H9 (cell line): ENCODE results near the gene NFAM1. TPM values are rescaled to one million over a fixed set of nuclear protein-coding genes. Genes with fewer than 3 reads are reported as not detected.

Source experiments
- DNase-seq: peaks from one replicate; pipeline ENCODE4 v3.0.0-alpha.2; 2017
- H2AFZ ChIP-seq: one replicate; pipeline ENCODE4 v1.6.1; 2013; ENCODE audit warnings: mild to moderate bottlenecking, low read length, control low read depth, moderate library complexity
- H2AK5ac ChIP-seq: 2 replicates; pipeline ENCODE4 v1.6.1; 2013; ENCODE audit warnings: low read length, control low read depth, mixed read lengths; ENCODE audit not compliant: insufficient read length
- H2BK120ac ChIP-seq: one replicate; pipeline ENCODE4 v1.6.1; 2013; ENCODE audit warnings: low read depth, mild to moderate bottlenecking, low read length, control low read depth, inconsistent platforms; ENCODE audit not compliant: poor library complexity, severe bottlenecking
- H2BK12ac ChIP-seq: 2 replicates; pipeline ENCODE4 v1.6.1; 2013; ENCODE audit warnings: low read length, control low read depth, mixed read lengths, low read depth; ENCODE audit not compliant: insufficient read length
- H2BK15ac ChIP-seq: 2 replicates; pipeline ENCODE4 v1.6.1; 2013; ENCODE audit warnings: low read depth, low read length, control low read depth
- H2BK20ac ChIP-seq: one replicate; pipeline ENCODE4 v1.6.1; 2013; ENCODE audit warnings: low read depth, mild to moderate bottlenecking, low read length, control low read depth, inconsistent platforms; ENCODE audit not compliant: poor library complexity, severe bottlenecking
- H2BK5ac ChIP-seq: 2 replicates; pipeline ENCODE4 v1.6.1; 2013; ENCODE audit warnings: low read length, control low read depth, mixed read lengths; ENCODE audit not compliant: insufficient read length
- H3K14ac ChIP-seq: 2 replicates; pipeline ENCODE4 v1.6.1; 2013; ENCODE audit warnings: low read length, control low read depth; ENCODE audit not compliant: insufficient read depth
- H3K18ac ChIP-seq: 2 replicates; pipeline ENCODE4 v1.6.1; 2013; ENCODE audit warnings: low read depth, mild to moderate bottlenecking, mixed read lengths, low read length, control low read depth; ENCODE audit not compliant: insufficient read length
- H3K23ac ChIP-seq: 2 replicates; pipeline ENCODE4 v1.6.1; 2013; ENCODE audit warnings: low read length, control low read depth, mixed read lengths, low read depth; ENCODE audit not compliant: insufficient read length
- H3K23me2 ChIP-seq: 2 replicates; pipeline ENCODE4 v1.6.1; 2013; ENCODE audit warnings: low read depth, mild to moderate bottlenecking, mixed read lengths, low read length, control low read depth; ENCODE audit not compliant: insufficient read length, poor library complexity, severe bottlenecking
- H3K27ac ChIP-seq: 2 replicates; pipeline ENCODE4 v1.5.1; 2013; ENCODE audit warnings: low read length, control low read depth, mixed read lengths, low read depth; ENCODE audit not compliant: insufficient read length
- H3K27me3 ChIP-seq: 2 replicates; pipeline ENCODE4 v1.6.1; 2013; ENCODE audit warnings: low read length, control low read depth, inconsistent platforms; ENCODE audit not compliant: insufficient read depth
- H3K4ac ChIP-seq: 2 replicates; pipeline ENCODE4 v1.6.1; 2013; ENCODE audit warnings: low read depth, mild to moderate bottlenecking, control low read depth, inconsistent platforms, low read length, moderate library complexity
- H3K4me1 ChIP-seq: 2 replicates; pipeline ENCODE4 v1.6.1; 2013; ENCODE audit warnings: low read length, control low read depth, inconsistent platforms; ENCODE audit not compliant: insufficient read depth
- H3K4me2 ChIP-seq: 2 replicates; pipeline ENCODE4 v1.6.1; 2013; ENCODE audit warnings: low read length, control low read depth, mixed read lengths; ENCODE audit not compliant: insufficient read length, insufficient read depth
- H3K56ac ChIP-seq: 2 replicates; pipeline ENCODE4 v1.6.1; 2013; ENCODE audit warnings: low read depth, mild to moderate bottlenecking, mixed read lengths, low read length, control low read depth; ENCODE audit not compliant: insufficient read length
- H3K79me1 ChIP-seq: 2 replicates; pipeline ENCODE4 v1.6.1; 2013; ENCODE audit warnings: low read depth, mild to moderate bottlenecking, moderate library complexity, low read length, control low read depth, inconsistent platforms; ENCODE audit not compliant: insufficient read depth, poor library complexity, severe bottlenecking
- H3K79me2 ChIP-seq: 2 replicates; pipeline ENCODE4 v1.6.1; 2013; ENCODE audit warnings: low read length, control low read depth, inconsistent platforms; ENCODE audit not compliant: insufficient read depth
- H3K9ac ChIP-seq: 2 replicates; pipeline ENCODE4 v1.6.1; 2013; ENCODE audit warnings: low read length, control low read depth, mixed read lengths; ENCODE audit not compliant: insufficient read length; ENCODE audit errors: extremely low read depth
- H3K9me3 ChIP-seq: one replicate; pipeline ENCODE4 v1.6.1; 2013; ENCODE audit warnings: low read depth, low read length, inconsistent platforms; ENCODE audit not compliant: control insufficient read depth
- H3T11ph ChIP-seq: one replicate; pipeline ENCODE4 v1.6.1; 2013; ENCODE audit warnings: mild to moderate bottlenecking, low read length, control low read depth, inconsistent platforms
- H4K20me1 ChIP-seq: one replicate; pipeline ENCODE4 v1.6.1; 2013; ENCODE audit not compliant: control insufficient read depth, insufficient read length, insufficient read depth
- H4K5ac ChIP-seq: 2 replicates; pipeline ENCODE4 v1.6.1; 2013; ENCODE audit warnings: low read depth, mild to moderate bottlenecking, mixed read lengths, low read length, control low read depth; ENCODE audit not compliant: insufficient read length
- H4K8ac ChIP-seq: replicated peaks from 2 replicates; pipeline ENCODE4 v1.6.1; 2013; ENCODE audit warnings: low read length, control low read depth, mixed read lengths, low read depth; ENCODE audit not compliant: insufficient read length
- H4K91ac ChIP-seq: 2 replicates; pipeline ENCODE4 v1.6.1; 2013; ENCODE audit warnings: low read depth, mild to moderate bottlenecking, moderate library complexity, mixed read lengths, low read length, control low read depth; ENCODE audit not compliant: insufficient read length
- H3K27ac Mint-ChIP-seq, 3 experiments: 2 replicates in 2 of 3; 3 replicates in 1 of 3; pipeline ENCODE4 v1.8.0; 2020 to 2021; ENCODE audit warnings: mixed read lengths in 3 of 3, mild to moderate bottlenecking in 1 of 3, moderate library complexity in 1 of 3
- H3K27me3 Mint-ChIP-seq: 2 replicates; pipeline ENCODE4 v1.8.0; 2021; ENCODE audit warnings: low read depth, mild to moderate bottlenecking, moderate library complexity, mixed read lengths
- H3K36me3 Mint-ChIP-seq, 3 experiments: 2 replicates in 2 of 3; 3 replicates in 1 of 3; pipeline ENCODE4 v1.8.0; 2020 to 2021; ENCODE audit warnings: low read depth in 3 of 3, mixed read lengths in 3 of 3; ENCODE audit not compliant: insufficient read depth in 1 of 3
- H3K4me1 Mint-ChIP-seq, 2 experiments: 2 replicates each; pipeline ENCODE4 v1.8.0; 2020; ENCODE audit warnings: mixed read lengths in 2 of 2
- H3K4me3 Mint-ChIP-seq, 2 experiments: 2 replicates in 1 of 2; 3 replicates in 1 of 2; pipeline ENCODE4 v1.8.0; 2020 to 2021; ENCODE audit warnings: mild to moderate bottlenecking in 2 of 2, mixed read lengths in 2 of 2, moderate library complexity in 1 of 2
- H3K9me3 Mint-ChIP-seq, 2 experiments: 2 replicates in 1 of 2; 3 replicates in 1 of 2; pipeline ENCODE4 v1.8.0; 2020; ENCODE audit warnings: mild to moderate bottlenecking in 2 of 2, mixed read lengths in 2 of 2, moderate library complexity in 1 of 2
- CTCF ChIP-seq: fragments of 200-600 bp; sonication (generic); conservative IDR thresholded peaks from 3 replicates; pipeline ENCODE4 v1.8.0; 2021; ENCODE audit warnings: antibody characterized with exemption, mild to moderate bottlenecking
- WGBS: extraction: QIAGEN DNeasy Blood & Tissue Kit; methylation state at CpG from one replicate; pipeline ENCODE4 v1.1.7; 2013; ENCODE audit warnings: missing lambda C conversion rate, low lambda C conversion rate, mixed read lengths; ENCODE audit not compliant: insufficient read length; ENCODE audit errors: extremely low coverage; 5-methylcytosine and 5-hydroxymethylcytosine counted together
- total RNA-seq: library from RNA; stranded (reverse); gene quantifications from 2 replicates; pipeline ENCODE4 v1.2.1, GENCODE V29; 2021

Gene NFAM1
- total RNA-seq, 1 experiment from 2014 or later = 0.68 TPM

- Histone ChIP-seq H3K79me1 (no peaks in the 10 kb centered on the region), H4K5ac (no peak overlapping the region), H3K27ac (no peak overlapping the region), H2BK15ac (no peak overlapping the region), H3K23ac (no peak overlapping the region), H3K18ac (no peak overlapping the region), H3K4me1 (no peaks in the 10 kb centered on the region), H3K4ac (no peak overlapping the region), H3K9ac (no peak overlapping the region), H3K79me2 (no peaks in the 10 kb centered on the region), H2BK120ac (no peak overlapping the region), H2AK5ac (no peak overlapping the region), H4K8ac (no peak overlapping the region), H2AFZ (no peak overlapping the region), H3K27me3 (no peaks in the 10 kb centered on the region), H2BK5ac (no peak overlapping the region), H4K20me1 (no peaks in the 10 kb centered on the region), H4K91ac (no peak overlapping the region), H3T11ph (no peak overlapping the region), H3K4me2 (no peak overlapping the region), H2BK12ac (no peak overlapping the region), H3K56ac (no peak overlapping the region), H2BK20ac (no peak overlapping the region), H3K23me2 (no peaks in the 10 kb centered on the region), H3K9me3 (no peaks in the 10 kb centered on the region), H3K14ac (no peak overlapping the region)
- H3K27me3 Mint-ChIP-seq = peaks cover 17% of the 10 kb centered on the region
- WGBS = no CpG with 5 or more reads among the region's 8 CpGs
- H3K27ac Mint-ChIP-seq = no peak overlapping the region
- no peak overlapping the region for H3K4me3 Mint-ChIP-seq
- no peak for DNase-seq
- no peaks in the 10 kb centered on the region; a peak in 1 of 5 replicates for H3K9me3 Mint-ChIP-seq
- H3K4me1 Mint-ChIP-seq = peaks cover 12 to 25% of the 10 kb centered on the region in 2 experiments
- no peak for TF ChIP-seq CTCF
- H3K36me3 Mint-ChIP-seq = no peaks in the 10 kb centered on the region; a peak in 1 of 7 replicates
These were observed 98.7 kb downstream of the NFAM1 start for GRCh38 chr22:42333544-42333943.
